ENCODE results near the gene TLR5.

The TLR5 gene

DNA sequence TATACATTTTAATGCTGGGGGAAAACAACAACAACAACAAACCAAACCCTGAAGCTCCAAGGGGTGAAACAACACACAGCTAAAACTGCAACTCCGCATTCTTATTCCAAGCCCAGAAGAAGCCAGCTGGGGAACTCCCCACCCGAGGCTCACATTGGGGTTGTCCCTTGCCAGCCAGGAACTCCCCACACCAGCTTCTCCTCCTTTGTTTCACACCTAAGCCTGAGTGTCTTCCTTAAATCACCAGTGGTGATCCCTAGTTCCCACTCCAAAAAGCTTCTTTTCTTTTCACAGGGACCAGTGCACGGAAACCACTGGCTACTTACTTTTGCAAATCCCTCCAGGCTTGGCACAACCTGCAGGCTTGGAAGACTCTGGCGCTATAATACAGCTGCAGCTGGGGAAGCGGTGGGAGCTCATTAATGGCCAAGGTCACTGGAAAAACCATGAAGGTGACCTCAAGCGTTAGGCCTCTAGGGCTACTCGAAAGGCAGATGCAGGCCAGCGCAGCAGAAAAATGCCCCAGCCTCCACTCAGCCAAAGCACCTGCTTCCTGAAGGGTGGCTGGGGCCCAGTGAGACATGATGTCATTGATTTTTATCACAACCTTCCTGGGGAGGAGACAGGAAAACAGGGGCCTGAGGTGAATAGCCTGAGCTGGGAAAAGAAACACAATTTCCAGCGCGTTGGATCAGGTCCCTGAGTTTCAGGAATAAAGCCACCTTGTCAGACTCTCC is 40.1 kb downstream of the TLR5 start:
- no peak for DNase-seq

DNA sequence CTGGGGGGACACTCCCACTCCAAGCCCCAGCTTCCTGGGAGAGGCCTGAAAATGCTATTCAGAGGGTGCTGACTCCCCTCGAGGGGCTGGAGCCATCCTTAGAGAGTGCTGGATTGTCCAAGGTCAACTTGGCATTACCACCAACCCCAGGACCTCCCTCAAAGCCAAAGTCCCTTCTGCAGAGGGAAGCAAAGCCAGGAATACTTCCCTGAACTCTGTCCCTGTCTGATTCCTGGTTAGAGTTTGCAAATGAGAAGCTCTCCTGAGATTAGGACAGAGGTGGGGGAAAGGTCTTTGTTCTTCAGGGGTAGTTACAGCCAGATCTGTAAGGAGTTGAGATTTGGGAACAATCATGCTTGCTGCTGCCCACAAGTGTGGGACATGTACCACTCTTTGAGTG is 45.3 kb downstream of the TLR5 start:
- no peak for DNase-seq

DNA sequence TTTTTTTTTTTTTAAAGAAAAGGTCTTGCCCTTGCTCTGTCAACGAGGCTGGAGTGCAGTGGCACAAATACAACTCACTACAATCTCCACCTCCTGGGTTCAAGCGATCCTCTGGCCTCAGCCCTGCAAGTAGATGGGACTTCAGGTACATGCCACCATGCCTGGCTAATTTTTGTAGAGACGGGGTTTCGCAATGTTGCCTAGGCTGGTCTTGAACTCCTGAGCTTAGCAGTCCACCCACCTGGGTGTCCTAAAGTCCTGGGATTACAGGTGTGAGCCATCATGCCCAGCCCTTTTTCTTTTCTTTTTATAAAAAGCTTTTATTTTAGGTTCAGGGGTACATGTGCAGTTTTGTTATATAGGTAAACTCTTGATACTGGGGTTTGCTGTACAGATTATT is 47.2 kb downstream of the TLR5 start:
- DNase-seq = no peak

DNA sequence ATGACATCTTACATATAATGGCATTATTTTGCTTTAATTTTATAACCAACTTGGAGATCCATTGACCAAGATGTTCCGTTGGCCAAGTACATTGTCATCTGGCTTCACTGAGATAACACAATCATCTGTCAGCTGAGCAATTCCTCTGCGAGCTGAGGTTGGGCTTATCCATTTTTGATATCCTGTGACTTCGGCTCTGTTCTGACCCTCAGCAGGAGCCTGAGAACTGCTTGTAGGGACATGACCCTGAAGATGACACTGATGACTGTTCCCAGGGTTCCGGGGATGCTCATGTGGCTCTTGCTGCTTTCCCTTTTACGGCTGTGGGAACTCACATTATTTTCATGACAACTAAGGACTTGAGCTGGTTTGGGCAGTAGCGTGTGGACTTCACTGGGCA is 51.2 kb downstream of the TLR5 start:
- DNase-seq = no peak

DNA sequence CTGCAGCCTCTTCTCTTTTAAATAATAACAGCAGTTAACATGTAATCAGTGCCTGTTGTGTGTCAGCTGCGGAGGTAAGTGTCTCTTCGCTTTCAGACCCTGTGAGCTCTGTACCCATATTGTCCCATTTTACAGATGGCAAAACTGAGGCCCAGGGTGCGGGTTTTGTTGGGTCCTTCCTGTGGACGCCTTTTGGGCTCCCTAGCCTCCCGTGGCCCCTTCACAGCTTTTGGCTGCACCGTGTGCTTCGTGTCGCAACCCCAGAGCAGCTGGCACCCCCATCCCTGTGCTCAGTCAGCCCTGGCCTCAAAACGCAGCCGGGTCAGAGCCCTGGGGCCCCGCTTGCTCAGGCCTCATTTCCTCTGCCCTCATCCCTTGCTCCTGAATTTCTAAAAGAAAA is 53.8 kb downstream of the TLR5 start:
- no peak for DNase-seq

DNA sequence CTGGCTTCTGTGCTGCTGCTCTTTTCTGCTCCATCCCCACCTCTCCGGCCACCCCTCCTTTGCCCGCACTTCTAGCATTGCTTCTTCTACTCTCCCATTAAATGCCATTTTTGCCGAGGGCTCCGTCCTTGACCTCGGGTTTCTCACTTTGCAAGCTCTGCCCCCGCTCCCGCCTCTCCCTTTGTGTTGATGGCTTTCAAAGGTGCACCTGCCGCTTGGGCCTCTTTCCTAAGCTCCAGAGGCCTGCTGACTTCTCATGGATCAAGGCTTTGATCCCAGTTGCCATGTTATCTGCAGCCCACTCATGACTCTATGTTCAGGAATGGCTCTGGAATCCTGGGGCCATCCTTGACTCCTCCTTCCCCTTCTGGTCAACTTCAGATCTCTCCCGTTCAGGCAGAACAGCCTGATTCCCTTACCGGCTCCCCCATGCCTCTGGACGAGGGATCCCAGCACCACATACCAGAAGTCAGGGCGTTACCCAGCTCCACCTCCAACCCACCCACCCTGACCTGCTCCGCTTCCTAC is 54.3 kb downstream of the TLR5 start:
- DNase-seq = no peak

DNA sequence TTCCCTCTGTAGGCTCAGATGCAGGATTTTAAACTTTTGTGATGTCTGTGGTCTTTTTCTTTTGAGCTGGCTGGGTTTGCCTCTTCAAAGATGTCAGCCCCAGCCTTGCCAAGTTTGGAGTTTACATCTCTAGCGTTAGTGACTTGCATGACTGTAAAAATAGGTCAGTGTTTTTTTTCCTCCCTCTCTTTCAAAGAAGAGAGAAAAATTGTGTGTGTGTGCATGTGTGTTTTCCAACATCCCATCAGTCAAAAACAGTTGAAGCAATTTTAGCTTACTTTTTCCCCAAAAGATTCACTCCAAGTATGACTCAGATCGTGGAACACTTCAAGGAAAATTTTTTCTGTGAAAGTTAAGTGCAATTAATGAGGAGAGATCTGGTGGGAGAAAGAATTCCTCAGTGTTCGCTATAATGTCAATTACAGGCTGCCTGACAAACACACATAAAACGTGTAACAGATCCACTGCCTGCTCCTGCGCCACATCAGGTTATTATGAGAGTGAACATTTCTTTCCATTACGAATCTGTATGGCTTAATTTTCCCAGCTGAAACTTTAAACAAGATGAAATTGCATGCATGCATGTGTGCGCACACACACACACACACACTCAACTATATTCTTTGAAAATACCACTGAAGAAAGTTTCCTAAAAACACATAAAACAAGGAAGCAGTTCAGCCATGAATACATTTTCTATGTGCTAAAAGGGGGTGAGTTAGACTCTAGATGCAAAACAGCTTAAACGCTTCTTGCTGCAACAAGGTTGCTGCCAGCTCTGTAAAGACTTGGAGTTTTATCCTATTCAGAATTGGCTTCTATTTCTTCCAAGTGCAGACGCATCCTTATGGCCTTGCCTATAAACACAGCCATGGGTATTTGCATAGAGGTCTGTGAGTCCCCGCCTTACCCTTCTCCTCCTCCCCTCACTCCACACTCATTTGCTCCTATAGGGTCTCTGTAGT is 55.5 kb downstream of the TLR5 start:
- DNase-seq = no peak

DNA sequence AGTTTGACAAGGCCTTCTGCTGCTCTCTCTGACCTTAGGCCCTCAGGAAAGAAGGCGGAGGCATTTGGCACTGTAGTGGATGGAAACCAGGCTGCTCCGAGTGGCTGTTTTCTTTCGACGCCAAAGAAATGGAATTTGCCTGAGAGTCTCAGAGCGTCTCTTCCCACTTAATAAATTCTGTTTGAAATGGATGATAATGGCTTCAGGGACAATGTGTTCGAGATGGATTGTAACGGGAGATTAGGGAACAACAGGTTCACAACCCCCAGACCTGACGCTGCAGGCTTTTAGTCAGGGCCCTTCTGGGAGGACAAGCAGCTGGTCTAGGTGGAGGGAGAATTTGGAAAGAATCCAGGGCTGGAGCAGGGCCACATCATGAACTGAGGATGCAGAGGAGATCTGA is 58.6 kb downstream of the TLR5 start:
- no peak for DNase-seq

DNA sequence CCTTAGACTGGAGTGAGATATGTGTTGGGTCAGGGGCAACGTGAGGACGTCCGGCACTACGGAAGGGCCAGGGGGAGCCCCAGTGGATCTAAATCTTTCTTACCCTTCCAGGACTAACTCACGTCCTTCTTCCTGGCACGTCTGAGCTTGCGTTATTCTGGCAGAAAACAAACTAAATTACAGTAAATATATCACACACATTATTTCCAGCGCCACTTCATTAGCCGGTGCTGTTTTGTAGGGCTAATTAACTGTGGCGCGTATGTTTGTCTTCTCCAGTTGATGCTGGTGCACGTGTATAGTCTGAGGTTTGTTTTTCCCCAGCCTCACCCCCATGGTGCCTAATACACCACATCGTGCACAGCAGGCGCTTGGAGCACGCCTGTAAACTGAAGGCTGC is 59.2 kb downstream of the TLR5 start:
- no peak for DNase-seq

DNA sequence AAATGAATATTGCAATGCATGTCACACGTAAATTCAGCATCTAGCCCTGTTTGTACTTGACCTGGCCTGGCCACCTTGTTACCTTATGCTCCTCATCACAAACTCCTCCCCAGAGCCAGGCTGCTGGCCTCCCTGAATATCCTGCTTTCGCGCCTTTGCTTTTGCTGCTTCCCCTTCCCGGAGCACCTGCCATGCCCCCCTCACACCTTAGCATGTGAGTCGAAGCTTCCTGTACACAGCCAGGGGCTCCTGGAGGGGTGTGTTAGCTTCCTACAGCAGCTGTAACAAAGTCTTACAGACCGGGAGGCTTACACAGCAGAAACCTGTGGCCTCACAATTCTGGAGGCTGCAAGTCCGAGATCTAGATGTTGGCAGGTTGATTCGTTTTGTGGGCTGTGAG is 60.1 kb downstream of the TLR5 start:
- DNase-seq = no peak

DNA sequence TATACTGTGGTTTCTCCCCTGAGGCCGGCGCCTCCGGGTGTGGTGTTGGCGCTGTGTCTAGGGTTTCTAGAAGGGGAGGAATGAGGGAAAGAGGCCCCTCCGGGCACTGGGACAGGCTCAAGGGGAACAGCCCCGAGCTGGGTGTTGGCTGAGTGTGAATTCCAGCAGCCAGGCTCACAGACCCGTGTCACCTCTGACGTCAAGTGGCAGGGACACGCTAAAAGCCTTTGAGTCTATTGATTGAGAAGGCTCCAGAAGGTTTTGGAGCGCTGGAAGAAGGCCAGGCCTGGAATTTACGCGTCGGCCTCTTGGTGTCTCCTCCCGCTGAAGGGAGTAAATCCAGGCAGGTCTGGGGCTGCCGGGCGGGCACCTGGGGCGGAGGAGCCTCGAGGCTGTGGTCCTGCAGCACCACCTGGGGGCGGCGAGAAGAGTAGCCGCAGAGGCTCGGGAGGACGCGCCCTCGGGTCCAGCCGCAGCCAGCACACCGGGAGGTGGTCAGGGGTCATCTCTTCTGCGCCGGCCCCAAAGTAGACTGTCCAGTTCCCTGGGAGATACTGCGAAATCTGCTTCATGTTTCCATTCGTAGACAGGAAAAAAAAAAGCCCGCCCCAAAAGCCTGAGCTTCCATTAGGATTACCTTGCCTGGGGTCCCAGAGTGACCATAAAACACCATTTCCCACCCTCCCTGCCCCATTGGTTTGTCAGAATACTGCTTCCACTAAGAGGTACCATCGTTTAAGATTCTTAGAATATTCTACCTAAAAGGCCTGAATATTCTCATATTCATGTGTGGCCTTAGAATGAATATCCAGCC is 61.7 kb downstream of the TLR5 start:
- peak; percentile 67 for DNase-seq

DNA sequence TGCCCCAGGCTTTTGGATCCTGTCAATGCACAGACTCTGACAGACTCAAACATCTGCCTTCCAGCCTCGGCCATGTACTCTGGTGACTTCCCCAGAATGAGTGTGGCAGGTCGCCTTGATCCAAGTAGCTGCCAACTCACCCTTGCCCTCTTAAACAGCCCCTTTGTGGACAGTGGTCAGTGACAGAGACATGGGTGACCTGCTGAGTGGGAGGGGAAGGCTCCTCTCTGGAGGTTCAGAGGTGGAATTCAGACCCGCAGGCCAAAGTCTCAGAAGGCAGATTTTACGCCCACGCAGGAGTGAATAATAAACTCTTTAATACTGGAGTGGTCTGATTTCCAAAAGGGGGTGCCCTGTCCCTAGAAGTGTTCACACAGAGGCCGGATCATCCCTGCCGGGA is 63.5 kb downstream of the TLR5 start:
- DNase-seq = no peak

DNA sequence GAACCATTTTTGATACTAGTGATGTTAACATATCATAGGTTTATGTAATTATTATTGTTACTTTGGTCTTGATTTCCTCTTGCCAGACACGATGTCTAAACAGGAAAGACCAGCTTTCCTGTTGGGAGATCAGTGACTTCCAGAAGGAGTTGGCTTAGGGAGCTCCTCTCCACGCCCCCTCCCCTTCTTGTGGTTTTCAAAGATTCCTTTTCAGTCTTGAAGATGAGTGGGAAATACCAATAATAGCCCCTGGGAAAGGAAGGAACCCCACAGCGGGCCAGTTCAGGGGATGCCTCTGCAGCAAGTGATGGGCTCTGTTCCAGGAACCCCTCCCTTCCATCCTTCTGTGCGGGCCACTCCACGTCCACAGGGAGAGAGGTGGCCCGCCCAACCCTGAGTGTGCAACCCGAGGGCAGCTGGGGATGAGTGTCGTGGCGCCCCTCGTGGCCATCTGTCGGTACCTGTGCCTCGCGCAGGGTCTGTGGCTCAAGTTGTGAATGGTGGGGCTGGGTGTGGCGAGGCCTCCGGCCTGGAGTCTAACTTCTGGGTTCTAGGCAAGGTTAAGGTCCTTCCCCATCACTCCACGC is 65.7 kb downstream of the TLR5 start:
- no peak for DNase-seq

DNA sequence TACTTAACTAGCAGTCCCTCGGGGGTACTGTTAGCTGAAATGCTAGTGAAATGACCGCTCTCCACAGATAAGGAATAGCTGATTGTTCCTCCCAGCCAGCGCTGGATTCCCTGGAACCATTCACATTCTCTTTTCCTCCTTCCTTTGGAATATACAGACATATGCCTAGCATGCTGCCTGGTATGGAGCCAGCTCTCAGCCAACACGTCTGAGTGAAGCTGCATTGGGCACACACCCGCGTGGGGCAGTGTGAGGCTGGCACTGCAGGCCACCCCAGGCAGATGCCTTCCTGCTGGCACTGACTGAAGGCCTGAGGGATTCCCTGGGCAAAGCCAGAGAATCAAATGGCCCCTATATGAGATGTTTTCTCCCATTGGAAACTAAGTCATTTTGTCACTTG is 66.7 kb downstream of the TLR5 start:
- no peak for DNase-seq

DNA sequence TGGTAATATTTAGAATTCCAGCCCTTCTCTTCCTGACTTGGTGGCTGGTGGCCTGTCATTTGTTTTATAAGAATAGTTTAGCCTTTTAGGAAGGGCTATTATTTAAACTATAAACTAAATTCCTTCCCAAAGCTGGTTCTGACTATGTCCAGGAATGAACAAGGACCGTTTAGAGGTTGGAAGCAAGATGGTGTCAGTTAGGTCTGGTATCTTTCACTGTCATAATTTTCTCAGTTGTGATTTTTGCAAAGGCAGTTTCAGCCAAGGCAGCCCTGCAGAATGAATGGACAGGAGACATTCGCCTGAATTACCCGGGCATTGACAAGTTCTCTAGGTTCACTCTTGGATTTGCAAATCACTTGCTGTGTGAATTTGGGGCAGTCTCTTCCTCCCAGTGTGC is 67.2 kb downstream of the TLR5 start:
- DNase-seq = no peak

DNA sequence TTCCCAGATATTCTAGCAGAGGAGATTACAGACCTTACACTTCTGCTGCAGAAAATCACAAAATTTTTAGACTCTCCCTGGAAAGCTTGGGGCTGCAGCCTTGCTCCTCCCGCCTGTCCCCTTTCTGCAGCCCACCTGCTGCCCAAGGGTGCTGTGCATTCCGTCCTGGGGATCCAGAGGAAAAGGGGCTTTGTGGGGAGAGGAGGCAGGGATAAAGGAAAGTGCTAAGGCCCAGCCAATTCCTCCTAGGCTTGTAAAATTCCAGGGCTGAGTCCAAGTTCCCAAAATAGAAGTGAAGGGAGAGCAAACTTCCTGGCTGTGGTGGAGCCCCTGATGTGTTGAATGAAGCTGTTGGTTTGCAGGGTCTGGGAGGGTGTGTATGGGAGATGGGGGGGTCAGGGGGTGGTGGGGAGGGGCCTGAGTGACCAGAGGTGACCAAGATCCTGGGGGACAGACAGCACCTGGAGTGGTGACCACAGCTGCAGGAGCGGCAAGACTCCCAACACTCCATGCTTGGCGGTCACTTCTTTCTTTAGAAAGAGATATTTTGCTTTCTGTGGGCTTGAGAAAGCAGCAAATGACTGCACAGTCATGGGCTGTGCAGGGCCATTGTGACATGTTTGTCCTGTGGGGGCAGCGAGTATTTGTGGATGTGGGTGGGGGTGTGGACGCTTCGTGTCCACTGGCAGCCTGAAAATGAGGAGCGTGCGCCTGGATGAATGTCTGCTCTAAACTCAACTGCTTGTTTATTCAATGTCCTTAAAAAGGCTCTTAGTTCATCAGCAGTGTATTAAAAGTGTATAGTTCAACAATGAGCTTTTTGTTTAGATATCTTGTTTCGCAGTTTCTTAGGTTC is 68.4 kb downstream of the TLR5 start:
- no peak for DNase-seq

DNA sequence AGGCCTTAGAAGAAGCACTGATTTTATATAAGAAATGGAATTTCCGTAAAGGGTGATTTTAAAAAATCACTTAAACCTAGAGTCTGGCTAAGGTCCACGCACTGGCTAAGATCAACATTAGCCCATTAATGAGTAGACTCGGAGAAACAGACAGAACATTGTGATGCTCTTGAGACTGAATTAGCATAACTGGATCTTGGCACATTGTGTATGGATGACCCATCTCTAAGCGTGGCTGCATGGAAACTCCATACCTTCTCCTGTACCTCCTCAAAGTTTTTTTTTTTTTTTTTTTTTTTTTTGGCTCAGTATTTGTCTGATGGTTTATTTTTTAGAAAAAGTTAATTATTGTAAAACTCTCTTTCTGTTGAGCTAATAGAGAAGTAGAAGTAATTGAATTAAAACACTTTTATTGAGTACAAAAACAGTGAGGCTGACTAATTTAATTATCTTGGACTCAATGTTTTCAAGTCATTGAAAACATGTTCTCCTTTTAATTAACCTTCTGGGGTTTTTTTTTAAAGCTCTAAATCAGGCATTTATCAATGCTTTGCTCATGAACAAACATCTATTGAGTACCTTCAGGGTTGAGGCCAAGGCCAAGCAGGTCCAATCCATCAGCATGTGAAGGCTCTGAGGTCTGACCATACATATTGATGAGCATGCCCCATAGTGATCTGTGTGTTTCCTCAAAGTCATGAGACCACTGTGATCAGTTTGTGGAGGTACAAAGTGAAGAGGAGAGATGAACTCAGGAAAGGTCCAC is 74.0 kb downstream of the TLR5 start:
- DNase-seq = no peak

DNA sequence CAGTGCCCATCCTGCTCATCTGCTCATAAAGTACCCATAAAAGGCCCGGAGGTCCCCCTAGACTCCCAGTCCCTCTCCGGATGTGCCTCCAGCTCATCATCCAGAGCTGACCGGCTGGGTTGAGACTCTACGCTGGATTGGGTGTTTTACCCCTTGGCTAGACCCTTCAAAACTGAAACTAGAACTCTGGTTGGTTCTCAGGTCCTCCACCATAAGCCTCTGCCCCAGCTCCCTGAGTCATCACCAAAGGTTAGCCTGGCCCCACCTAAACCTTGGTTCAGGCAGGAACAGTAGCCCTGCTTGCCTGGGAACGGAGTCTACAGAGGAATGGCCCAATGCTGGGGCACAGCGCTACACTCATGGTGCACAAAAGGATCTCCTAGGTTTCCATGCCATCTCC is 75.1 kb downstream of the TLR5 start:
- no peak for DNase-seq

DNA sequence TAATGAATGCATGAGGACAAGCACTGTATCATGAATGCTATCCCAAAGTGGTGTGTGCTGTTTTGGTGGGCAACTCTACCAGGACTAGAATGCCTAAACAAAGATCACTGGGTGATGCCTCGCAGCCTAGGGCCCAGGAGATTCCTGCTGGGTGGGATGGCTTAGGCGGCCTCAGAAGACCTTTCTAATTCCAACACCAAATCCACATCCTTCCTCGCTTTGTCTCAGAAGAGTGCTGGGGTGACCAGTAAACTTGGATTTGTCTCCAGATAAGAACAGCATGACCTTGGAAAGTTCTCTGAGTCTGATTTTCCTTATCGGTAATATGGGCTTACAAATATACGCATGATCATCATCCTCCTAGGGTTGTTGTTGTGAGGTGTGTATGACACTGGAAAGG is 76.6 kb downstream of the TLR5 start:
- DNase-seq = no peak

DNA sequence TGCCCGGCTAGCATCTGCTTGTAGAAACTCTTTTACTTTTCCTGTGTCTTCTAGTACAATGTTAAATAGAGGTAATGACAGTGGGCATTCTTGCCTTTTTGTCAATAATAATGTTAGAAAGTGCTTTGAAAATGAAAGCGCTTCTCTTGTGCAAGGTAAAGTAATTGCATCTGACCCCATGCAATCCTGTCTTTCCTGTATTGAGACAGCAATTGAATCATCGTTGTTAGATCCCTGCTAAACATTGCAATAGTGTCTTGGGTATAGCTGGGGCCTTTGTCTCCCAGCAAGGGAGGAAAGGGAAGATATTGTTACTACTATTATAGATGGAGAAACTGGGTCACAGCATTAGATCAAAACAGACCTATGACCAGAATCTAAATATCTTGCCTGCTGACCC is 80.9 kb downstream of the TLR5 start:
- no peak for DNase-seq

DNA sequence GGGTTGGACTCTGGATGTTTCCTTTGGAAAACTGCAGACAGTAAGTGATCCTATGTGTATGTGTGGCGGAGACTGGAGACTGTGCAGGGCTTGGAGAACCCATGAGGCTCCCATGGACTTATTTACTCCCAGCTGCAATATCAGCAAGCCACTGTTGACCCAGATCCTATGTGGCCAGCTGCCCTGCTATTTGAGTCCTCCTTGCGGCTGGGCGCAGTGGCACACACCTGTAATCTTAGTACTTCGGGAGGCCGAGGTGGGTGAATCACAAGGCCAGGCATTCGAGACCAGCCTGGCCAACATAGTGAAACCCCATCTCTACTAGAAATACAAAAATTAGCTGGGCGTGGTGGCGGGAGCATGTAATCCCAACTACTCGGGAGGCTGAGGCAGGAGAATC is 83.5 kb downstream of the TLR5 start:
- DNase-seq = no peak

Measured in CD4-positive, alpha-beta T cell treated with Interleukin-12 subunit alpha and Interleukin-12 subunit beta, for 1 hour (primary cell).